C4-2B (cell line): ENCODE data around the gene DPM1.

ENCODE experiments used
- CTCF ChIP-seq: fragments of 450-650 bp; conservative IDR thresholded peaks from 2 replicates; pipeline ENCODE4 v1.5.1; 2017; ENCODE audit warnings: mild to moderate bottlenecking
- ZFX ChIP-seq: fragments of 450-650 bp; IDR thresholded peaks from 2 replicates; pipeline ENCODE4 v1.6.1; 2017

- no peak for TF ChIP-seq CTCF
- no peak for TF ChIP-seq ZFX
Observed at GRCh38 chr20:50918403-50918802, 39.9 kb downstream of the DPM1 start.
